Keratinocyte (primary cell): ENCODE results near the gene RGS6.

Experiments
- EZH2 ChIP-seq: IDR thresholded peaks from one replicate; pipeline ENCODE4 v1.6.1; 2012; ENCODE audit warnings: inconsistent platforms, mild to moderate bottlenecking, low read length, moderate library complexity
- TF ChIP-seq, protein P1 (sequence below), 3 experiments: IDR thresholded peaks in 1 of 3; conservative IDR thresholded peaks in 1 of 3; optimal IDR thresholded peaks in 1 of 3; 2 replicates in 2 of 3; 3 replicates in 1 of 3; pipeline versions ENCODE3 to v1.5.1; 2011; ENCODE audit warnings: low read length in 3 of 3, mild to moderate bottlenecking in 3 of 3, moderate library complexity in 2 of 3, control low read depth in 1 of 3, inconsistent platforms in 1 of 3; ENCODE audit not compliant: insufficient read depth in 2 of 3; ENCODE audit errors: extremely low read depth in 1 of 3

DNA sequence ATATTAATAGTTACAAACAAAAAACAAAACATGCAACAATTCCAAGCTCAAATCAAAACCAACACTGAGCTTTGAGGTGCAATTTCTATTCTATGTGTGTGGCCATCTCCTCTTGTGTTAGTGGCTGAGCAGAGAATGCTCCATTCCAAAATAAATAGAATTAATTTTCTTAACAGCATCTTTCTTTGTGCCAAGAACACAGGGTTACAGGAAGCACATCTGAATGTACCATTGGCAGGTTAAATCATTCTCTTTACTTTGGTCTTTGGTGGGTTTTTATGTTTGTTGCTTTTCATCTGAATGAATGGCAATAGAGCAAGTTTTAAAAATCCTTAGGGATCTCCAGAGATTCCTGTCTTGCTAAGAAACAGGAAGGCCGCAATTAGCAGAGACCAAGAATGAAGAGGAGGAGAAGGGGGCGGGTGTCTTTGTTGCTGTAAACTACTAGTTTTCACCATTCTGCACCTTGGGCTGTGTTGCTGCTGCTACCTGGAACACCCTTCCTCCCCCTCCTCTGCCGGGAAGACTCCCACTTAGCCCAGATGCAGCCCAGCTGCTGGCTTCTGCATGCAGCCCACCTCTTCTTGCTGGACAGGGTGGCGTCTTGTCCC lies 165.0 kb downstream of the RGS6 start:
- TF ChIP-seq, protein P1, sequence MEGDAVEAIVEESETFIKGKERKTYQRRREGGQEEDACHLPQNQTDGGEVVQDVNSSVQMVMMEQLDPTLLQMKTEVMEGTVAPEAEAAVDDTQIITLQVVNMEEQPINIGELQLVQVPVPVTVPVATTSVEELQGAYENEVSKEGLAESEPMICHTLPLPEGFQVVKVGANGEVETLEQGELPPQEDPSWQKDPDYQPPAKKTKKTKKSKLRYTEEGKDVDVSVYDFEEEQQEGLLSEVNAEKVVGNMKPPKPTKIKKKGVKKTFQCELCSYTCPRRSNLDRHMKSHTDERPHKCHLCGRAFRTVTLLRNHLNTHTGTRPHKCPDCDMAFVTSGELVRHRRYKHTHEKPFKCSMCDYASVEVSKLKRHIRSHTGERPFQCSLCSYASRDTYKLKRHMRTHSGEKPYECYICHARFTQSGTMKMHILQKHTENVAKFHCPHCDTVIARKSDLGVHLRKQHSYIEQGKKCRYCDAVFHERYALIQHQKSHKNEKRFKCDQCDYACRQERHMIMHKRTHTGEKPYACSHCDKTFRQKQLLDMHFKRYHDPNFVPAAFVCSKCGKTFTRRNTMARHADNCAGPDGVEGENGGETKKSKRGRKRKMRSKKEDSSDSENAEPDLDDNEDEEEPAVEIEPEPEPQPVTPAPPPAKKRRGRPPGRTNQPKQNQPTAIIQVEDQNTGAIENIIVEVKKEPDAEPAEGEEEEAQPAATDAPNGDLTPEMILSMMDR (optimal IDR thresholded peaks at IDR 0.05 in 1 of 3, IDR thresholded peaks at IDR 0.05 in 1 of 3, conservative IDR thresholded peaks at IDR 0.05 in 1 of 3; ENCODE audit: extremely low read depth in 1 of 3, insufficient read depth in 2 of 3, low read length in 3 of 3): no peak
- TF ChIP-seq EZH2: no peak
